NT2/D1 (cell line): ENCODE measurements around the gene TTI1.

ENCODE experiments used
- SUZ12 ChIP-seq: IDR thresholded peaks from 2 replicates; pipeline ENCODE4 v1.6.1; 2011; ENCODE audit not compliant: insufficient read length, insufficient read depth; ENCODE audit errors: extremely low read depth
- YY1 ChIP-seq: IDR thresholded peaks from 2 replicates; pipeline ENCODE4 v1.6.1; 2011; ENCODE audit not compliant: insufficient read length, insufficient read depth
- ZNF274 ChIP-seq: IDR thresholded peaks from 2 replicates; pipeline ENCODE4 v1.6.1; 2011; ENCODE audit warnings: mild to moderate bottlenecking, low read depth, low read length

GRCh38 chr20:37948956-37949355 is 84.3 kb downstream of the TTI1 start:
- TF ChIP-seq YY1 (no peak), ZNF274 (no peak), SUZ12 (no peak)
